Testis (tissue), 3 donors: Measurements from ENCODE around the gene ZMIZ1. TPM values are rescaled to one million over a fixed set of nuclear protein-coding genes. Genes with fewer than 3 reads are reported as not detected.

Experiments used
- DNase-seq: peaks from one replicate; pipeline ENCODE4 v3.0.0-alpha.2; 2019
- H3K27ac ChIP-seq, 2 donors: fragments of 200-600 bp; sonication (generic); one replicate each; pipeline ENCODE4 v1.5.1; 2019
- H3K27me3 ChIP-seq: fragments of 200-600 bp; sonication (generic); one replicate; pipeline ENCODE4 v1.5.1; 2019
- H3K36me3 ChIP-seq: fragments of 200-600 bp; sonication (generic); one replicate; pipeline ENCODE4 v1.5.1; 2017; ENCODE audit warnings: low read depth; ENCODE audit errors: missing control alignments
- H3K4me1 ChIP-seq: fragments of 200-600 bp; sonication (generic); one replicate; pipeline ENCODE4 v1.5.1; 2019
- H3K4me3 ChIP-seq, 2 donors: fragments of 200-600 bp; sonication (generic); one replicate each; pipeline ENCODE4 v1.5.1; 2017 to 2019
- H3K9me3 ChIP-seq: fragments of 200-600 bp; sonication (generic); one replicate; pipeline ENCODE4 v1.5.1; 2017
- POLR2A ChIP-seq: fragments of 450-650 bp; IDR thresholded peaks from one replicate; pipeline ENCODE4 v1.6.1; 2017; ENCODE audit warnings: antibody characterized with exemption, mild to moderate bottlenecking, moderate library complexity
- WGBS, 2 donors: methylation state at CpG; one replicate each; pipeline ENCODE4 v1.1.5; 2018; 5-methylcytosine and 5-hydroxymethylcytosine counted together
- intact Hi-C: fragments of 100-400 bp; cut with DNase I; formaldehyde crosslinking; loops from one replicate; pipeline ENCODE4 v1.15.1; 2023; ENCODE audit warnings: low total_unique reads
- polyA plus RNA-seq: library from polyadenylated mRNA; stranded (reverse); fragments of 350-450 nt; fragmentation: Illumina TruSeq; extraction: RNeasy Lipid Tissue Mini Kit (QIAGEN cat#74804); gene quantifications from one replicate; pipeline ENCODE4 v1.2.3, GENCODE V29; 2014; ENCODE audit warnings: low read depth, low replicate concordance; ENCODE audit not compliant: insufficient read depth
- total RNA-seq, 2 donors: library from RNA; depleted of rRNA; stranded (reverse); fragments of >200 nt; gene quantifications; one replicate each; pipeline ENCODE4 v1.2.3, GENCODE V29; 2016
- TF ChIP-seq, protein P1 (sequence below), 3 experiments: fragments of 450-650 bp in 2 of 3; fragments of 200-600 bp in 1 of 3; sonication (generic) in 1 of 3; IDR thresholded peaks; one replicate each; pipeline ENCODE4 v1.5.1; 2016 to 2019; ENCODE audit warnings: antibody characterized with exemption in 3 of 3, mild to moderate bottlenecking in 2 of 3, moderate library complexity in 1 of 3

ZMIZ1 gene
- total and polyA plus RNA-seq, 3 donors from 2014 or later = 15.2 to 22.0 (median 18.8) TPM

GRCh38 chr10:79272353-79272752 is 203.6 kb downstream of the ZMIZ1 start:
- intact Hi-C loops = no loop called here
- H3K36me3 ChIP-seq = no peaks in the 10 kb centered on the region
- peaks cover 24% of the 10 kb centered on the region for H3K4me1 ChIP-seq
- TF ChIP-seq POLR2A = no peak
- TF ChIP-seq, protein P1, sequence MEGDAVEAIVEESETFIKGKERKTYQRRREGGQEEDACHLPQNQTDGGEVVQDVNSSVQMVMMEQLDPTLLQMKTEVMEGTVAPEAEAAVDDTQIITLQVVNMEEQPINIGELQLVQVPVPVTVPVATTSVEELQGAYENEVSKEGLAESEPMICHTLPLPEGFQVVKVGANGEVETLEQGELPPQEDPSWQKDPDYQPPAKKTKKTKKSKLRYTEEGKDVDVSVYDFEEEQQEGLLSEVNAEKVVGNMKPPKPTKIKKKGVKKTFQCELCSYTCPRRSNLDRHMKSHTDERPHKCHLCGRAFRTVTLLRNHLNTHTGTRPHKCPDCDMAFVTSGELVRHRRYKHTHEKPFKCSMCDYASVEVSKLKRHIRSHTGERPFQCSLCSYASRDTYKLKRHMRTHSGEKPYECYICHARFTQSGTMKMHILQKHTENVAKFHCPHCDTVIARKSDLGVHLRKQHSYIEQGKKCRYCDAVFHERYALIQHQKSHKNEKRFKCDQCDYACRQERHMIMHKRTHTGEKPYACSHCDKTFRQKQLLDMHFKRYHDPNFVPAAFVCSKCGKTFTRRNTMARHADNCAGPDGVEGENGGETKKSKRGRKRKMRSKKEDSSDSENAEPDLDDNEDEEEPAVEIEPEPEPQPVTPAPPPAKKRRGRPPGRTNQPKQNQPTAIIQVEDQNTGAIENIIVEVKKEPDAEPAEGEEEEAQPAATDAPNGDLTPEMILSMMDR (IDR thresholded peaks at IDR 0.05) = no peak
- H3K9me3 ChIP-seq = no peaks in the 10 kb centered on the region
- WGBS, 2 donors = 84 to 91% methylated on average over 13 of the region's 13 CpGs
- no peak overlapping the region for H3K27ac ChIP-seq
- no peak overlapping the region for H3K4me3 ChIP-seq
- no peaks in the 10 kb centered on the region for H3K27me3 ChIP-seq
- no peak for DNase-seq

DNA sequence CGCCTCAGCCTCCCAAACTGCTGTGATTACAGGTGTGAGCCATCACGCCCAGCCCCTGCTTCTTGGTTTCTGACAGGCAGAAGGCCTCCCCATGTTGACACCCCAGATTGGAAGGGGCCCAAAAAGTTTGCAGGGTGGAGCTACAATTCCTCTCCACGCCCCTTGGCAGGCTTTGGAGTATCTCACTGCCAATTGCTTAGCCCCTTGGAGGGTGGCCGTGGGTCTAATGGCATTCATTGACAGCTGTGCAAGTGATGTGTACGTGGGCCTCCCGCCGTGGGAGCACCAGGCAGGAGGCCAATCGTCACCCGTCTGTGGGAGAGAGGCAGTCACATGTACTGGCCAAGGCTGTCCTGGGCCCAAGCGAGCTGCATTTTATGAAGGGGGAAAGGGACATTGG is 204.8 kb downstream of the ZMIZ1 start:
- DNase-seq = no peak
- intact Hi-C loops = no loop called here
- H3K27ac ChIP-seq = no peak overlapping the region
- no peak for TF ChIP-seq POLR2A
- TF ChIP-seq, protein P1 (IDR thresholded peaks at IDR 0.05) = no peak
- no peaks in the 10 kb centered on the region for H3K36me3 ChIP-seq
- H3K4me3 ChIP-seq = no peak overlapping the region
- no peaks in the 10 kb centered on the region for H3K9me3 ChIP-seq
- H3K4me1 ChIP-seq = peaks cover 21% of the 10 kb centered on the region
- 60 to 71% methylated on average over 9 to 10 of the region's 10 CpGs for WGBS, 2 donors
- H3K27me3 ChIP-seq = no peaks in the 10 kb centered on the region

- Histone ChIP-seq H3K27ac (peak overlapping the region in 1 of 2 donors; percentile 19), H3K4me3 (no peak overlapping the region), H3K4me1 (peaks cover 21% of the 10 kb centered on the region), H3K27me3 (no peaks in the 10 kb centered on the region), H3K36me3 (no peaks in the 10 kb centered on the region), H3K9me3 (no peaks in the 10 kb centered on the region)
- TF ChIP-seq POLR2A = no peak
- TF ChIP-seq, protein P1 (IDR thresholded peaks at IDR 0.05) = peak in 1 of 3 experiments; percentile 33
- intact Hi-C loops = no loop called here
- 30 to 39% methylated on average over 17 to 32 of the region's 32 CpGs for WGBS, 2 donors
- peak; percentile 76 for DNase-seq
Measured at GRCh38 chr10:79274279-79275104, 205.7 kb downstream of the ZMIZ1 start.

GRCh38 chr10:79275105-79275430 is 206.3 kb downstream of the ZMIZ1 start:
- H3K27me3 ChIP-seq = no peaks in the 10 kb centered on the region
- TF ChIP-seq, protein P1 (IDR thresholded peaks at IDR 0.05) = no peak
- TF ChIP-seq POLR2A = no peak
- WGBS, 2 donors = 53 to 100% methylated on average over 1 to 3 of the region's 3 CpGs
- H3K27ac ChIP-seq = peak overlapping the region in 1 of 2 donors; percentile 19
- no peak overlapping the region for H3K4me3 ChIP-seq
- no peaks in the 10 kb centered on the region for H3K9me3 ChIP-seq
- DNase-seq = no peak
- H3K36me3 ChIP-seq = no peaks in the 10 kb centered on the region
- peaks cover 21% of the 10 kb centered on the region for H3K4me1 ChIP-seq
- intact Hi-C loops = no loop called here

DNA sequence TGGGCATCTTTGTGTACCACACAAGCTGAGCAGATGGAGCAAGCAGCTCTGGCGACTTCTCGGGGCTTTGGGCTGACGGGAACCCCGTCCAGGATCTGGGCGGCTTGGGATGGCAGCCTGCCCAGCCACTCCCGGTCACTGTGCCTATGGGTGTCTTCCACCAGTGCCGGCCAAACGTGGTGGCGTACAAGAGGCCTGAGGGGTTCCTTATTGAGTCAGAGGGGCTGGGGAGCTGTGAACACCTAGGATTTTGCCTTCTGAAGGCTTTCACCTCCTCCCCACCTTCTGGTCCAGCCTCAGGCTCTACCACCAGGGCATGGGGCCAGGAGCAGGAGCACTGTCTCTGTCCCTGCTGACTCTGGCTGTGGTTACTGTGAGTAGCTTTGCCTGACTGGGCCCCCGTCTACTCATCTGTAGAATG is 206.7 kb downstream of the ZMIZ1 start:
- DNase-seq = no peak
- 58 to 75% methylated on average over 9 to 10 of the region's 10 CpGs for WGBS, 2 donors
- H3K9me3 ChIP-seq = no peaks in the 10 kb centered on the region
- no peaks in the 10 kb centered on the region for H3K27me3 ChIP-seq
- intact Hi-C loops = no loop called here
- TF ChIP-seq, protein P1 (IDR thresholded peaks at IDR 0.05) = no peak
- TF ChIP-seq POLR2A = no peak
- H3K4me1 ChIP-seq = peaks cover 21% of the 10 kb centered on the region
- H3K27ac ChIP-seq = peak overlapping the region in 1 of 2 donors; percentile 19
- no peak overlapping the region for H3K4me3 ChIP-seq
- H3K36me3 ChIP-seq = no peaks in the 10 kb centered on the region
